Fibroblast of lung (primary cell): ENCODE measurements around the gene TMEM62. TPM values are rescaled to one million over a fixed set of nuclear protein-coding genes. Genes with fewer than 3 reads are reported as not detected.

ENCODE experiments used
- DNase-seq, 2 donors: peaks; one replicate each; pipeline versions ENCODE4 v3.0.0 to v3.0.0-alpha.2; 2010; ENCODE audit warnings: low read depth in 2 of 2
- H2AFZ ChIP-seq: 2 replicates; pipeline ENCODE4 v1.5.1; 2012; ENCODE audit warnings: low read length, control low read depth, inconsistent platforms
- H3K27ac ChIP-seq: 2 replicates; pipeline ENCODE4 v1.5.1; 2011; ENCODE audit warnings: low read length, control low read depth; ENCODE audit not compliant: insufficient read depth
- H3K27me3 ChIP-seq: 2 replicates; pipeline ENCODE4 v1.5.1; 2011; ENCODE audit warnings: mild to moderate bottlenecking, low read length; ENCODE audit not compliant: control insufficient read depth, insufficient read depth
- H3K36me3 ChIP-seq: 2 replicates; pipeline ENCODE4 v1.5.1; 2011; ENCODE audit warnings: low read length; ENCODE audit not compliant: control insufficient read depth, insufficient read depth
- H3K4me1 ChIP-seq: 2 replicates; pipeline ENCODE4 v1.5.1; 2011; ENCODE audit warnings: low read length; ENCODE audit not compliant: control insufficient read depth, insufficient read depth; ENCODE audit errors: extremely low read depth
- H3K4me2 ChIP-seq: 2 replicates; pipeline ENCODE4 v1.5.1; 2011; ENCODE audit warnings: low read length, control low read depth; ENCODE audit not compliant: insufficient read depth; ENCODE audit errors: extremely low read depth
- H3K4me3 ChIP-seq, 4 experiments: fragments of 200-600 bp in 1 of 4; sonication (generic) in 1 of 4; replicated peaks in 1 of 4; 2 replicates each; pipeline ENCODE4 v1.5.1; 2011 to 2016; ENCODE audit warnings: low read length in 4 of 4, low read depth in 3 of 4, mild to moderate bottlenecking in 3 of 4, control low read depth in 2 of 4, inconsistent platforms in 1 of 4, mixed read lengths in 1 of 4; ENCODE audit not compliant: insufficient read depth in 1 of 4; ENCODE audit errors: control extremely low read depth in 1 of 4
- H3K79me2 ChIP-seq: 2 replicates; pipeline ENCODE4 v1.5.1; 2012; ENCODE audit warnings: mild to moderate bottlenecking, low read length, inconsistent platforms; ENCODE audit not compliant: control insufficient read depth, insufficient read depth
- H3K9ac ChIP-seq: 2 replicates; pipeline ENCODE4 v1.5.1; 2011; ENCODE audit warnings: mild to moderate bottlenecking, low read length, control low read depth; ENCODE audit not compliant: insufficient read depth
- H3K9me3 ChIP-seq: 2 replicates; pipeline ENCODE4 v1.5.1; 2012; ENCODE audit warnings: low read depth, low read length; ENCODE audit not compliant: control insufficient read depth, insufficient read depth
- H4K20me1 ChIP-seq: 2 replicates; pipeline ENCODE4 v1.5.1; 2011; ENCODE audit warnings: low read length; ENCODE audit not compliant: control insufficient read depth, insufficient read depth; ENCODE audit errors: extremely low read depth
- CTCF ChIP-seq, 2 donors: IDR thresholded peaks in 1 of 2; conservative IDR thresholded peaks in 1 of 2; 1 replicate in 1 of 2; 2 replicates in 1 of 2; pipeline ENCODE4 v1.5.1; 2011 to 2012; ENCODE audit warnings: low read length in 2 of 2, control low read depth in 1 of 2, inconsistent platforms in 1 of 2, low read depth in 1 of 2, mild to moderate bottlenecking in 1 of 2
- EZH2 ChIP-seq: IDR thresholded peaks from 2 replicates; pipeline ENCODE4 v1.5.1; 2012; ENCODE audit warnings: low read length, control low read depth, mild to moderate bottlenecking; ENCODE audit errors: missing control alignments
- polyA minus RNA-seq: library from RNA; depleted of rRNA, polyadenylated mRNA; stranded (reverse); fragments of >200 nt; gene quantifications from 2 replicates; pipeline ENCODE4 v1.2.3, GENCODE V29; 2011; ENCODE audit warnings: low replicate concordance
- polyA plus RNA-seq, 2 donors: library from polyadenylated mRNA; depleted of rRNA in 1 of 2; stranded (reverse) in 1 of 2; unstranded in 1 of 2; fragments of >200 nt; gene quantifications; 2 replicates each; pipeline ENCODE4 v1.2.1, GENCODE V29; 2011 to 2012; ENCODE audit warnings: missing spikeins in 1 of 2
- total RNA-seq: library from RNA; depleted of rRNA; stranded (reverse); fragments of >200 nt; gene quantifications from 2 replicates; pipeline ENCODE4 v1.2.1, GENCODE V29; 2014

The TMEM62 gene
- 11.8 and 20.8 TPM in 2 replicates for total RNA-seq
- 8.0 and 10.7 TPM in 2 replicates for polyA plus RNA-seq
- 7.5 and 9.2 TPM in 2 replicates for polyA plus RNA-seq (2012)
- polyA minus RNA-seq, result 0.31 and 1.6 TPM in 2 replicates

GRCh38 chr15:43133430-43134156 lies at the start of gene TMEM62:
TSS of gene TMEM62 (plus strand) at chr15:43133586. CDS start at chr15:43133803, 217 bp downstream.
- TF ChIP-seq CTCF (conservative IDR thresholded peaks at IDR 0.05 in 1 of 2, IDR thresholded peaks at IDR 0.05 in 1 of 2; ENCODE audit: low read depth in 1 of 2, low read length in 2 of 2) (no peak), EZH2 (no peak)
- Histone ChIP-seq H4K20me1 (no peaks in the 10 kb centered on the region), H3K9ac (peak within 1 kb of the TSS; percentile 85), H3K4me2 (peak within 1 kb of the TSS; percentile 100), H2AFZ (peak within 1 kb of the TSS; percentile 98), H3K79me2 (peaks cover 5% of the 10 kb centered on the region), H3K36me3 (peaks cover 2% of the 10 kb centered on the region), H3K4me1 (peaks cover 7% of the 10 kb centered on the region), H3K27me3 (no peaks in the 10 kb centered on the region), H3K4me3 (peak within 1 kb of the TSS; percentile 72 to 91 (median 88)), H3K27ac (peak within 1 kb of the TSS; percentile 77), H3K9me3 (no peaks in the 10 kb centered on the region)
- peak; percentile 48 to 60 for DNase-seq

GRCh38 chr15:43085921-43086320 lies 47.5 kb upstream of the TMEM62 start:
- peaks cover 8% of the 10 kb centered on the region for H3K79me2 ChIP-seq
- no peaks in the 10 kb centered on the region for H3K9me3 ChIP-seq
- H3K27ac ChIP-seq, result no peak overlapping the region
- H3K36me3 ChIP-seq, result no peaks in the 10 kb centered on the region
- no peak overlapping the region for H2AFZ ChIP-seq
- H3K4me3 ChIP-seq, result no peak overlapping the region
- no peak for TF ChIP-seq CTCF (conservative IDR thresholded peaks at IDR 0.05 in 1 of 2, IDR thresholded peaks at IDR 0.05 in 1 of 2; ENCODE audit: low read depth in 1 of 2, low read length in 2 of 2)
- TF ChIP-seq EZH2, result no peak
- no peak overlapping the region for H3K9ac ChIP-seq
- H4K20me1 ChIP-seq, result no peaks in the 10 kb centered on the region
- H3K27me3 ChIP-seq, result no peaks in the 10 kb centered on the region
- DNase-seq, result peak; percentile 24 to 28
- H3K4me2 ChIP-seq, result no peak overlapping the region
- H3K4me1 ChIP-seq, result peaks cover 3% of the 10 kb centered on the region

- H3K27me3 ChIP-seq, result no peaks in the 10 kb centered on the region
- TF ChIP-seq CTCF (conservative IDR thresholded peaks at IDR 0.05 in 1 of 2, IDR thresholded peaks at IDR 0.05 in 1 of 2; ENCODE audit: low read depth in 1 of 2, low read length in 2 of 2), result no peak
- TF ChIP-seq EZH2, result no peak
- no peak overlapping the region for H2AFZ ChIP-seq
- H3K9ac ChIP-seq, result no peak overlapping the region
- no peaks in the 10 kb centered on the region for H3K9me3 ChIP-seq
- peaks cover 3% of the 10 kb centered on the region for H3K4me1 ChIP-seq
- H3K36me3 ChIP-seq, result no peaks in the 10 kb centered on the region
- no peaks in the 10 kb centered on the region for H4K20me1 ChIP-seq
- H3K27ac ChIP-seq, result peak overlapping the region; percentile 13
- H3K4me2 ChIP-seq, result peak overlapping the region; percentile 19
- H3K4me3 ChIP-seq, result no peak overlapping the region
- peaks cover 8% of the 10 kb centered on the region for H3K79me2 ChIP-seq
- DNase-seq, result peak; percentile 12 to 52
Measured at GRCh38 chr15:43086551-43086950, 46.8 kb upstream of the TMEM62 start.
